ENCODE measurements around the gene NAA20.

NAA20 gene

GRCh38 chr20:20052074-20052970, 35.2 kb downstream of the NAA20 start, which contains the start of the genes CFAP61 and CRNKL1:
CFAP61 (plus strand) TSS chr20:20052532; CDS start chr20:20056654, 4,122 bp downstream.
CRNKL1 (minus strand) TSS chr20:20052466; CDS start chr20:20052342, 124 bp downstream.
- Mint-ChIP-seq H3K4me3 (peak within 1 kb of the TSS; percentile 98), H3K27ac (peak within 1 kb of the TSS; percentile 98)
- DNase-seq = peak; percentile 96

GRCh38 chr20:20060234-20060998, 43.3 kb downstream of the NAA20 start:
- Mint-ChIP-seq H3K36me3 (no peaks in the 10 kb centered on the region), H3K27me3 (peaks cover 13 to 21% of the 10 kb centered on the region in 2 donors), H3K9me3 (no peaks in the 10 kb centered on the region), H3K27ac (no peak overlapping the region), H3K4me3 (no peak overlapping the region), H3K4me1 (no peaks in the 10 kb centered on the region)
- DNase-seq (no peak), ATAC-seq (replicated peaks) (no peak)

More at GRCh38 chr20:20052074-20052970, 35.2 kb downstream of the NAA20 start, which contains the start of the genes CFAP61 and CRNKL1:
- H3K27me3 Mint-ChIP-seq = no peaks in the 10 kb centered on the region
- peaks cover 6 to 14% of the 10 kb centered on the region in 2 donors for H3K4me1 Mint-ChIP-seq
- H3K9me3 Mint-ChIP-seq = no peaks in the 10 kb centered on the region
- H3K36me3 Mint-ChIP-seq = peaks cover 18 to 20% of the 10 kb centered on the region in 2 donors
- ATAC-seq (replicated peaks) = peak; percentile 94 to 96

- Mint-ChIP-seq H3K27ac (no peak overlapping the region), H3K27me3 (peaks cover 13 to 24% of the 10 kb centered on the region in 2 donors), H3K4me3 (no peak overlapping the region), H3K36me3 (no peaks in the 10 kb centered on the region), H3K9me3 (no peaks in the 10 kb centered on the region), H3K4me1 (no peaks in the 10 kb centered on the region)
- ATAC-seq (replicated peaks) (no peak), DNase-seq (no peak)
These were observed 47.0 kb downstream of the NAA20 start for GRCh38 chr20:20063941-20064702.

DNA sequence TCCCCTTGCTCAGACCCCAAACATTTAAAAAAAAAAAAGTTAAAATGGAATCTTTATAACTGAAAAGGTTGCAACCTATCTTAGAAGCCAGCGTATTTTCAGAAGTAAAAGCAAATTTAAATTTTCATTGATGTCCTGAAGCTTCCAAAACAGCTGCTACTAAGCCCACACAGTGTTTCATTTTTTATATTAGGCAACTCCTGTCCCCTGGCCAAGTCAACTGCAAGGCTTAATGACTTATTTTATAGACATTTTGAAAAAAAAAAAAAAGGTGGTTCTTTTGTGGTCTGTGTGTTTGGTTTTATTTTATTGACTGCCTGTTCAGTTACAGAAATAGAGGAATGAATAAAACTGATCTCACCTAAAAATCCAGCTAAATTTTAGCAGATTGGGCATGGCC, 48.2 kb downstream of the NAA20 start:
- DNase-seq (no peak), ATAC-seq (replicated peaks) (no peak)
- H3K4me1 Mint-ChIP-seq = no peaks in the 10 kb centered on the region
- no peak overlapping the region for H3K27ac Mint-ChIP-seq
- no peaks in the 10 kb centered on the region for H3K36me3 Mint-ChIP-seq
- H3K27me3 Mint-ChIP-seq = peaks cover 18 to 19% of the 10 kb centered on the region in 2 donors
- no peak overlapping the region for H3K4me3 Mint-ChIP-seq
- H3K9me3 Mint-ChIP-seq = no peaks in the 10 kb centered on the region

- H3K9me3 Mint-ChIP-seq = no peaks in the 10 kb centered on the region
- H3K27ac Mint-ChIP-seq = no peak overlapping the region
- H3K36me3 Mint-ChIP-seq = no peaks in the 10 kb centered on the region
- no peak for DNase-seq
- H3K4me1 Mint-ChIP-seq = no peaks in the 10 kb centered on the region
- no peak for ATAC-seq (replicated peaks)
- H3K4me3 Mint-ChIP-seq = no peak overlapping the region
- H3K27me3 Mint-ChIP-seq = peaks cover 0 to 11% of the 10 kb centered on the region in 2 donors
These were observed 53.9 kb downstream of the NAA20 start for GRCh38 chr20:20070871-20071726.

GRCh38 chr20:20073801-20074371, 56.7 kb downstream of the NAA20 start:
- H3K4me3 Mint-ChIP-seq = no peak overlapping the region
- H3K9me3 Mint-ChIP-seq = no peaks in the 10 kb centered on the region
- peaks cover 10 to 11% of the 10 kb centered on the region in 2 donors for H3K27me3 Mint-ChIP-seq
- no peak for ATAC-seq (replicated peaks)
- no peak for DNase-seq
- H3K4me1 Mint-ChIP-seq = no peaks in the 10 kb centered on the region
- no peaks in the 10 kb centered on the region for H3K36me3 Mint-ChIP-seq
- no peak overlapping the region for H3K27ac Mint-ChIP-seq

DNA sequence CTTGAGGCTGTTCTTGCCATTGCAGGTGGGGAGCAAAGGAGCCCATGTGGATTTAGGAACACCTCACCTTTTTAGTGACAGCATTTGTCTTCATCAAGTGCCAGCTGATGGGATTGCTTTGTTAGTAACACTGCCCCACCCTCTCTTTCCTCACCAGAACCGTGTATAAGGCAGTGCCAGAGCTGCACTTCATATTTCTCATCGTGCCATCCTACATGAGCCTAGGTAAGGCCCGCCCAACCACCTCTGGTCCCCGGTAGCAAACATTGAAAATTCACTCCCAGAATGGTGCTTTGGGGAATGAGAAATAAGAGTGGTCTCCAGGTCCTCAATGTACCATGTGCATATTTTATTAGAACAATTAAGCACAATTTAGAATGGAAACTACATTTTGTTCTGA, 57.9 kb downstream of the NAA20 start:
- ATAC-seq (replicated peaks) = no peak
- H3K36me3 Mint-ChIP-seq = no peaks in the 10 kb centered on the region
- DNase-seq = no peak
- H3K27ac Mint-ChIP-seq = no peak overlapping the region
- peaks cover 5 to 14% of the 10 kb centered on the region in 2 donors for H3K27me3 Mint-ChIP-seq
- H3K4me1 Mint-ChIP-seq = no peaks in the 10 kb centered on the region
- no peaks in the 10 kb centered on the region for H3K9me3 Mint-ChIP-seq
- H3K4me3 Mint-ChIP-seq = no peak overlapping the region

- Mint-ChIP-seq H3K27me3 (peaks cover 7 to 14% of the 10 kb centered on the region in 2 donors), H3K4me3 (no peak overlapping the region), H3K9me3 (no peaks in the 10 kb centered on the region), H3K27ac (no peak overlapping the region), H3K4me1 (no peaks in the 10 kb centered on the region), H3K36me3 (no peaks in the 10 kb centered on the region)
- no peak for ATAC-seq (replicated peaks)
- DNase-seq = no peak
These were observed 59.3 kb downstream of the NAA20 start for GRCh38 chr20:20076297-20077065.

GRCh38 chr20:20078041-20078440, 60.9 kb downstream of the NAA20 start:
- no peaks in the 10 kb centered on the region for H3K9me3 Mint-ChIP-seq
- H3K4me3 Mint-ChIP-seq = no peak overlapping the region
- peaks cover 12 to 14% of the 10 kb centered on the region in 2 donors for H3K27me3 Mint-ChIP-seq
- no peaks in the 10 kb centered on the region for H3K36me3 Mint-ChIP-seq
- no peak for DNase-seq
- H3K27ac Mint-ChIP-seq = no peak overlapping the region
- no peak for ATAC-seq (replicated peaks)
- H3K4me1 Mint-ChIP-seq = no peaks in the 10 kb centered on the region

GRCh38 chr20:20079102-20079784, 62.1 kb downstream of the NAA20 start:
- no peak for DNase-seq
- Mint-ChIP-seq H3K27ac (no peak overlapping the region), H3K9me3 (no peaks in the 10 kb centered on the region), H3K4me1 (peaks cover 2 to 5% of the 10 kb centered on the region in 2 donors), H3K4me3 (no peak overlapping the region), H3K27me3 (peaks cover 8 to 14% of the 10 kb centered on the region in 2 donors), H3K36me3 (no peaks in the 10 kb centered on the region)
- ATAC-seq (replicated peaks) = no peak
